GM12891 (cell line): ENCODE measurements around the gene ZSCAN5B.
"Not testable (repeated sequence)": the region's sequence is repeated elsewhere in the genome, so short reads cannot be mapped to it uniquely, and the experiment has no call there.

Source experiments
- DNase-seq: peaks from one replicate; pipeline ENCODE4 v3.0.0; 2011; ENCODE audit warnings: low spot score; ENCODE audit not compliant: insufficient read length
- FAIRE-seq: peaks from 2 replicates; lab custom pipeline; 2011; peaks lifted over from hg19 to GRCh38; lab: Jason Lieb, UNC
- PAX5 ChIP-seq: IDR thresholded peaks from 2 replicates; pipeline ENCODE4 v1.6.1; 2011; ENCODE audit warnings: low read length, moderate library complexity, mild to moderate bottlenecking; ENCODE audit not compliant: insufficient read depth, severe bottlenecking
- POLR2A ChIP-seq: IDR thresholded peaks from 2 replicates; pipeline ENCODE4 v1.6.1; 2011; ENCODE audit warnings: low read depth, low read length, control low read depth
- POLR2AphosphoS5 ChIP-seq: IDR thresholded peaks from 2 replicates; pipeline ENCODE4 v1.6.1; 2011; ENCODE audit warnings: low read depth, low read length, control low read depth
- POU2F2 ChIP-seq: IDR thresholded peaks from 2 replicates; pipeline ENCODE4 v1.6.1; 2011; ENCODE audit warnings: low read depth, mild to moderate bottlenecking, control low read depth, low read length, moderate library complexity
- SPI1 ChIP-seq: IDR thresholded peaks from 2 replicates; pipeline ENCODE4 v1.6.1; 2011; ENCODE audit warnings: low read depth, low read length, control low read depth
- TAF1 ChIP-seq: IDR thresholded peaks from 2 replicates; pipeline ENCODE4 v1.6.1; 2011; ENCODE audit warnings: low read depth, low read length, control low read depth

ZSCAN5B gene

GRCh38 chr19:56159622-56160271 lies 37.8 kb downstream of the ZSCAN5B start:
- FAIRE-seq (no peak), DNase-seq (no peak)
- no peak for TF ChIP-seq PAX5

DNA sequence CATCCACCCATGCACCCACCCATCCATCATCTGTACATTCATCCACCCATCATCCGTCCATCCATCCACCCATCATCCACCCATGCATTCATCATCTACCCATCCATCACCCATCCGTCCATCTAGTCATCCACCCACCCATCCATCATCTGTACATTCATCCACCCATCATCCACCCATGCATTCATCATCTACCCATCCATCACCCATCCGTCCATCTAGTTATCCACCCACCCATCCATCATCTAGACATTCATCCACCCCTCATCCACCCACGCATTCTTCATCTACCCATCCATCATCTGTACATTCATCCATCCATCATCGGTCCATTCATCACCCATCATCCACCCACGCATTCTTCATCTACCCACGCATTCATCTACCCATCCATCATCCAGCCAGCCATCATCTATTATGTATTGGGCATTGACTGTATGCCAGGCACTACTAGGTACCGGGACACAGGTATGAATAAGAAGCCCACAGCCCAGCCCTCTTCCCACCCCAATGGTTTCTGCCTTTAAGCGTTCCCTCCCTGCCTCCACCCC lies 38.5 kb downstream of the ZSCAN5B start:
- TF ChIP-seq TAF1 (no peak), SPI1 (no peak), POLR2A (no peak), POLR2AphosphoS5 (no peak), PAX5 (no peak), POU2F2 (no peak)
- DNase-seq = no peak
- FAIRE-seq = no peak

DNA sequence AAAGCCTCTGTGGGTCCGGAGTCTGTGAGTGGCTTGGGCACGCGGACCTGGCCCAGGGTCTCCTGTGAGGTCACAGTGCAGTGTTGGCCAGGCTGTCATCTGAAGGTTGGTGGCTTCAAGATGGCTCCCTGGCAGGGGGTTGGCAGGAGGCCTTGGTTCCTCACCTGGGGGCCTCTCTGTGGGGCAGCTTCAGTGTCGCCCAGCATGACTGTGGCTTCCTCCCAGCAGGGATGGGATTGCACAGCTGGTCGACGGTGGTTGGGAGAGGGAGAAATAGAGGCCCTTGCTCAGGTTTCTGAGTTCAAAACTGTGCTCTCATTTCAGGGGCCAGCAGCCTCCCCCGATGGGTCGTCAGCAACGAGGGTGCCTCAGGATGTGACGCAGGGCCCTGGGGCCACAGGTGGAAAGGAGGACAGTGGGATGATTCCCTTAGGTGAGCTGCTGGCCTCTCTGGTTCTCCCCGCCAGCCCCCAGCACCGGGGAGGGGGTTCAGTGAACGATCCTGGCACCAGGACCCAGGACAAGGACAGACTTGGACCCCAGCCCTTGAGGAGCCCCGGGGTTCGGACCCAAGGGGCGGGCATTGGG lies 39.3 kb downstream of the ZSCAN5B start:
- no peak for TF ChIP-seq POLR2A
- TF ChIP-seq POU2F2 = no peak
- no peak for TF ChIP-seq PAX5
- FAIRE-seq = no peak

GRCh38 chr19:56156768-56157167 lies 40.8 kb downstream of the ZSCAN5B start:
- FAIRE-seq (no peak), DNase-seq (no peak)
- TF ChIP-seq PAX5 = no peak
- TF ChIP-seq SPI1 = no peak
- TF ChIP-seq POU2F2 = no peak
- no peak for TF ChIP-seq TAF1
- no peak for TF ChIP-seq POLR2A
- no peak for TF ChIP-seq POLR2AphosphoS5

More for the DNA sequence above, 39.3 kb downstream of the ZSCAN5B start:
- DNase-seq = no peak

GRCh38 chr19:56155124-56155687 lies 42.4 kb downstream of the ZSCAN5B start:
- TF ChIP-seq POLR2AphosphoS5 = no peak
- TF ChIP-seq PAX5 = no peak
- no peak for TF ChIP-seq TAF1
- TF ChIP-seq POLR2A = no peak
- no peak for TF ChIP-seq SPI1
- TF ChIP-seq POU2F2 = no peak
- FAIRE-seq = no peak
- no peak for DNase-seq

DNA sequence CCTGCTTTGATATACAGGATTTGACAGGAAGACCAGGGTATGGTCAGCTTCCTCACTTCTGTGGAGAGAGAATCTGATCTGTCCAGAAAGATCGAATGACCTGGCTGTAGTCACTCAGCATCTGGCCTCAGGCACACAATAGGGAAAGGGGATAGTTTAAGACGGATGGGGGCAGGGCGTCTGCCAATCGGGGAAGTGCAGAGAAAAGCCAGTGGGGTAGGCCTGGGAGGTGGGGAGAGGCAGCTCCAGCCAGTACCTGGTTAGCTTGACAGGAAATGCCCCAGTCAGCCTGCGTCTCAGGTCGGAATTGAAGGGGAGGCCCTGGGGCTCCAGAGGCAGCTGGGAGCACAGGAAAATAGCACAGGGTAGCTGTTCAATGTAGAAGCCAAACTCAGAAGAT lies 44.1 kb downstream of the ZSCAN5B start:
- FAIRE-seq (no peak), DNase-seq (no peak)
- TF ChIP-seq SPI1 (no peak), TAF1 (no peak), POLR2AphosphoS5 (no peak), POU2F2 (no peak), PAX5 (no peak), POLR2A (no peak)

DNA sequence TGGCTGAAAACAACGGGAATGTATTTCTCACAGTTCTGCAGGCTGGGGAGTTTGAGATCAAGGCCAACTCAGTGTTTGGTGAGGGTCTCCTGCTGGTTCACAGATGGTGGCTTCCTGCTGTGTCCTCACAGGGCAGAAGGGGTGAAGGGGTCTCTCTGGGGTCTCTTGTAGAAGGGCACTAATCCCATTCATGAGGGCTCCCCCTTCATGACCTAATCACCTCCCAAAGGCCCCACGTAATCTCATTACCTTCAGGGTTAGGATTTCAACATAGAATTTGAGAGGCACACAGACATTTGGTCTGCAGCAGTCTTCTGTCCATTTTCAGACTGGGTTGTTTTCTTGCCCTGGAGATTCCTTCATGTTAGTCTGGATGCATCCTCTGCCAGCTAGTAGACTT lies 44.9 kb downstream of the ZSCAN5B start:
- TF ChIP-seq PAX5 (no peak), TAF1 (no peak), POLR2A (no peak), SPI1 (no peak)
- no peak for DNase-seq
- no peak for FAIRE-seq

GRCh38 chr19:56150358-56150757 lies 47.2 kb downstream of the ZSCAN5B start:
- TF ChIP-seq SPI1 = no peak
- no peak for TF ChIP-seq PAX5
- TF ChIP-seq POLR2A = no peak
- TF ChIP-seq POLR2AphosphoS5 = no peak
- TF ChIP-seq POU2F2 = no peak
- TF ChIP-seq TAF1 = no peak
- DNase-seq (no peak), FAIRE-seq (no peak)

DNA sequence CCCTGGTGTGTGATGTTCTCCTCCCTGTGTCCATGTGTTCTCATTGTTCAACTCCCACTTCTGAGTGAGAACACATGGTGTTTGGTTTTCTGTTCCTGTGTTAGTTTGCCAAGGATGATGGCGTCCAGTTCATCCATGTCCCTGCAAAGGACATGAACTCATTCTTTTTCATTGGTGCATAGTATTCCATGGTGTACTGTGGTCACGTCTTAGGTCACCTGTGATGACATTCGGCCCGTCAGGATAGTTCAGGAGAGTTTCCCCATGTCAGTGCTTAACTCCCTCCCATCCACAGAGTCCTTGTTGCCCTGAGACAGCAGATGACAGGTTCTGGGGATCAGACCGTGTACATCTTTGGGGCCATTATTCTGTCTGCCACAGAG lies 47.9 kb downstream of the ZSCAN5B start:
- TF ChIP-seq POLR2A (no peak), POU2F2 (no peak), POLR2AphosphoS5 (no peak), SPI1 (no peak), TAF1 (no peak), PAX5 (no peak)
- no peak for FAIRE-seq
- DNase-seq = no peak

- DNase-seq, FAIRE-seq: not testable (repeated sequence)
Measured at GRCh38 chr19:56148955-56149655, 48.5 kb downstream of the ZSCAN5B start.
